ENCODE measurements around the gene AFAP1. TPM values are rescaled to one million over a fixed set of nuclear protein-coding genes. Genes with fewer than 3 reads are reported as not detected.

Gene AFAP1
- total RNA-seq, 2 donors from 2014 or later = 18.2 to 22.5 TPM

DNA sequence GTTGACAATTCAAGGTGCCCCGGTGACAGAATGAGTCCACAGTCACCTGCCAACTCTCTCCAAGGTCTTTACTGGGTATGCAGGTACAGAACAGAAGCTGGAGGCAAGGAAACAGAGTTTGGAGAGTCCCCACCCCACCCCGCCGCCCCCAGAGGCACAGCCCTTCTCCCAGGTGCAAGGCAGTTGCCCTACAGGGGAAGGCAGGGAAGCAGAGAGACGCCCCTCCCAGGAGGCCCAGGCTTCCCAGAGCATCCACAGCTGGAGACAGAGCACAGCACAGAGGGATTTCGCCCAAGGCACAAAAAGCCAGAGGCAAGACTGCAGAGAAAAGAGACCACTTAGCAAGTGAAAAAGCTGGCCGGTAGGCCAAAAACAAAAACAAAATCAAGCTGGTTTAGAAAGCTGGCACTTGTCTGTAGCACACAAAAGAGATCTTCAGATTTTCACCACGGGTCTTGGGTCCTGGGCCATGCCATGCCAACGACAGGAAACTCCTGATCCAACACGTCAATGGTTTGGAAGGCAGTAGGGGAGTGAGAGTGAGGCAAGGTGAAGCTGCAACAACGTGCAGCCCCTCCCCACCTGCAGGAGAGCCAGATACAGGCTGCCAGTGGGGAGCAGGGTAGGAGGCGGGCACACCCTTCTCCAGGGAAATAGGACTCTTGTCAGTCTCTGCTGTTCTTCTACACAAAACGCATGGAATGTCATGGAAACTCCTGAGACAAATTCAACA, 113.3 kb downstream of the AFAP1 start:
- TF ChIP-seq, protein P1, sequence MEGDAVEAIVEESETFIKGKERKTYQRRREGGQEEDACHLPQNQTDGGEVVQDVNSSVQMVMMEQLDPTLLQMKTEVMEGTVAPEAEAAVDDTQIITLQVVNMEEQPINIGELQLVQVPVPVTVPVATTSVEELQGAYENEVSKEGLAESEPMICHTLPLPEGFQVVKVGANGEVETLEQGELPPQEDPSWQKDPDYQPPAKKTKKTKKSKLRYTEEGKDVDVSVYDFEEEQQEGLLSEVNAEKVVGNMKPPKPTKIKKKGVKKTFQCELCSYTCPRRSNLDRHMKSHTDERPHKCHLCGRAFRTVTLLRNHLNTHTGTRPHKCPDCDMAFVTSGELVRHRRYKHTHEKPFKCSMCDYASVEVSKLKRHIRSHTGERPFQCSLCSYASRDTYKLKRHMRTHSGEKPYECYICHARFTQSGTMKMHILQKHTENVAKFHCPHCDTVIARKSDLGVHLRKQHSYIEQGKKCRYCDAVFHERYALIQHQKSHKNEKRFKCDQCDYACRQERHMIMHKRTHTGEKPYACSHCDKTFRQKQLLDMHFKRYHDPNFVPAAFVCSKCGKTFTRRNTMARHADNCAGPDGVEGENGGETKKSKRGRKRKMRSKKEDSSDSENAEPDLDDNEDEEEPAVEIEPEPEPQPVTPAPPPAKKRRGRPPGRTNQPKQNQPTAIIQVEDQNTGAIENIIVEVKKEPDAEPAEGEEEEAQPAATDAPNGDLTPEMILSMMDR (conservative IDR thresholded peaks at IDR 0.05) = no peak
- H3K27ac Mint-ChIP-seq = no peak overlapping the region
- H3K4me3 Mint-ChIP-seq = no peak overlapping the region
- Histone ChIP-seq H3K9ac (ENCODE audit: extremely low read depth, low read length, poor library complexity, severe bottlenecking) (no peak overlapping the region), H3K4me3 (ENCODE audit: low read length) (no peak overlapping the region), H3K27ac (ENCODE audit: low read depth, low read length) (no peak overlapping the region), H3K4me1 (ENCODE audit: control insufficient read depth, insufficient read depth, low read length) (peaks cover 7% of the 10 kb centered on the region), H3K36me3 (ENCODE audit: control insufficient read depth, insufficient read depth, low read length) (peaks cover 59% of the 10 kb centered on the region), H3K9me3 (ENCODE audit: control insufficient read depth, low read length) (peaks cover 5% of the 10 kb centered on the region), H3K27me3 (ENCODE audit: control insufficient read depth, insufficient read depth, low read length, poor library complexity, severe bottlenecking) (no peaks in the 10 kb centered on the region)
- H3K4me1 Mint-ChIP-seq = peaks cover 18% of the 10 kb centered on the region
- no peaks in the 10 kb centered on the region for H3K27me3 Mint-ChIP-seq (ENCODE audit: insufficient read depth)
- H3K36me3 Mint-ChIP-seq (ENCODE audit: low read depth) = peaks cover 52% of the 10 kb centered on the region
- 73 to 74% methylated on average over 9 to 12 of the region's 12 CpGs for WGBS, 2 experiments (ENCODE audit: insufficient coverage in 1 of 2, insufficient read length in 1 of 2)
- no peaks in the 10 kb centered on the region for H3K9me3 Mint-ChIP-seq
- no peak for DNase-seq

DNA sequence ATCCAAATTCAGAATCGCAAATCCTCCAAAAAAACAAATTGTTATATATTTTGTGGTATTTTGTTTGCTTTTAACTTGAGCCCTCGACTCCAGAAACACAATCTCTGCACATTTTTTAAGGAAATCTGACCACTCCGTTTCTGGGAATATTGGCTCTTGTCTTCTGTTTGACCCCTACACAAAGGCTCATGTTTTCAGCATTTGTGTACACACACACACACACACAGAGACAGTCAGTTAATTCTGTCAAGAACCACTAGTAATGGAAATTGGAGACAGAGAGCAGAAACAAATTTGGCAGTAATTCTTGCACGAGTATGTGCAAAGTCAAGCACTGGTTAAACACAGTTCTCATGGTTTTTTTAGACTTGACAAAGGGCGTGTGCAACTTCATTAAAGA, 115.4 kb downstream of the AFAP1 start:
- TF ChIP-seq, protein P1 (conservative IDR thresholded peaks at IDR 0.05) = no peak
- WGBS, 2 experiments (ENCODE audit: insufficient coverage in 1 of 2, insufficient read length in 1 of 2) = 90 to 95% methylated on average over 2 to 5 of the region's 5 CpGs
- no peak overlapping the region for H3K4me3 Mint-ChIP-seq
- H3K4me1 Mint-ChIP-seq = peaks cover 18% of the 10 kb centered on the region
- peaks cover 37% of the 10 kb centered on the region for H3K36me3 Mint-ChIP-seq (ENCODE audit: low read depth)
- no peaks in the 10 kb centered on the region for H3K9me3 Mint-ChIP-seq
- no peak overlapping the region for H3K27ac Mint-ChIP-seq
- no peaks in the 10 kb centered on the region for H3K27me3 ChIP-seq (ENCODE audit: control insufficient read depth, insufficient read depth, low read length, poor library complexity, severe bottlenecking)
- H3K4me3 ChIP-seq (ENCODE audit: low read length) = no peak overlapping the region
- H3K27me3 Mint-ChIP-seq (ENCODE audit: insufficient read depth) = no peaks in the 10 kb centered on the region
- no peak for DNase-seq
- no peak overlapping the region for H3K27ac ChIP-seq (ENCODE audit: low read depth, low read length)
- H3K9me3 ChIP-seq (ENCODE audit: control insufficient read depth, low read length) = no peaks in the 10 kb centered on the region
- peaks cover 48% of the 10 kb centered on the region for H3K36me3 ChIP-seq (ENCODE audit: control insufficient read depth, insufficient read depth, low read length)
- no peak overlapping the region for H3K9ac ChIP-seq (ENCODE audit: extremely low read depth, low read length, poor library complexity, severe bottlenecking)
- H3K4me1 ChIP-seq (ENCODE audit: control insufficient read depth, insufficient read depth, low read length) = peaks cover 7% of the 10 kb centered on the region

DNA sequence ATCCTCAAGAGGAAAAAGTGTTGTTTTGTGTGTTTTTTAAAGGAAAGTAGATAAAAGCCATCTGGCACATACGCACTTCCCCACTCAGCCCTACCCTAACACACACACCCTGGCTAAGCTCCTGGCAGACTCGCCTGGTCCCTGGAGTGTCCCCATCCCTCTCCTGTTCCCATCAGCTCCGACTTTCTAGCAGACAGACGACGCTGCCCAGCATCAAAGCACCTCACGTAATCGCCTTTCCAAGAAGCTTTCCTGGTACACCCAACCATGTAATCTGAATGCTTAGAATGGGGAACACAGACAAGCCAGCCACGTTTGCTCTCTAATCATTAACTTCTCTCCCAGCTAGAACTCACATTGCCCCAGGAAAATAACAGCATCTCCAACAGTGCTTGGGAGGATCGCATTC, 116.2 kb downstream of the AFAP1 start:
- TF ChIP-seq, protein P1 (conservative IDR thresholded peaks at IDR 0.05) = no peak
- peaks cover 49% of the 10 kb centered on the region for H3K36me3 ChIP-seq (ENCODE audit: control insufficient read depth, insufficient read depth, low read length)
- no peak for DNase-seq
- Mint-ChIP-seq H3K9me3 (no peaks in the 10 kb centered on the region), H3K27me3 (ENCODE audit: insufficient read depth) (no peaks in the 10 kb centered on the region), H3K36me3 (ENCODE audit: low read depth) (peaks cover 32% of the 10 kb centered on the region), H3K4me1 (peaks cover 18% of the 10 kb centered on the region), H3K4me3 (no peak overlapping the region), H3K27ac (peak overlapping the region; percentile 29)
- H3K4me3 ChIP-seq (ENCODE audit: low read length) = no peak overlapping the region
- peaks cover 7% of the 10 kb centered on the region for H3K4me1 ChIP-seq (ENCODE audit: control insufficient read depth, insufficient read depth, low read length)
- H3K9me3 ChIP-seq (ENCODE audit: control insufficient read depth, low read length) = no peaks in the 10 kb centered on the region
- H3K27ac ChIP-seq (ENCODE audit: low read depth, low read length) = no peak overlapping the region
- 86 to 92% methylated on average over 6 to 9 of the region's 9 CpGs for WGBS, 2 experiments (ENCODE audit: insufficient coverage in 1 of 2, insufficient read length in 1 of 2)
- no peak overlapping the region for H3K9ac ChIP-seq (ENCODE audit: extremely low read depth, low read length, poor library complexity, severe bottlenecking)
- H3K27me3 ChIP-seq (ENCODE audit: control insufficient read depth, insufficient read depth, low read length, poor library complexity, severe bottlenecking) = no peaks in the 10 kb centered on the region
